ENCODE data around the gene HIRIP3.

The HIRIP3 gene

DNA sequence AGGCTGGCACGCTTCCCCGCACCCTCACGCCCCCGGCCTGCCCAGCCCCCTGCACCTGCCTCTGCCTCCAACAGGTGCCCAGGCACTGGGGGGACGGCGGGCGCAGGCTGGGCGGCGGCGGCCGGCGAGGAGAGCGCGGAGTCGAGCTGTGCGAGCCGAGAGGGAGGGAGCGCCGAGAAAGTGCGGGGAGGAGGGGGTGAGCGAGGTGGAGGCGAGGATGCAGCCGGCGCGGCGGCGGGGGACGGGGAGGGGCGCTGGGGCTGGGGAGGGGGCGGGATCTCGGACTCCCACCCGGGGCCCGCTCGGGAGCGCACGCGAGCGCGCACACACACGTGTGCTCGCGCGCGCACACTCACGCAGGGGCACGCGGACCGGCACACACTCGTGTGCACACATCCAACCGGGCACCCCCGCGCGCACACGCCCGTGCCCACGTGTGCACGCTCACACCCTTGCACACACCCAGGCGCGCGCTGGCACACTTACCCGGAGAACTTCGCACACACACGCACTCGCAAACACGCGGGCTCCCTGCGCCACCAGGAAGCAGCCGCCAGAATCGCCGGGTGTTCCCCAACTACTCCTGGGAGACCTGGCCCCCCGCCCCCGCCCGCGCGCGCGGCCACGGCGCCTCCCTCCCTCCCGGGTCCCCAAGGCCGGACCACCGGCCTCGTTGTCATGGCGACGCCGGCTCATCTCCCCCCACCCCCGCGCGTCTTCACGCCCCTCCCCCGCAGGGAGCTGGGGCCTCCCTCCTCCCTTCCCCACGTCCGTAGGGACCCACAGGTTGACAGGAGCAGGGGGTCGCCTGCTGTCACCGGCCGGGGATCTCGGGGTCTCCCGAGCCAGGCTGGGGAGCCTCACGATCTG lies 15.7 kb upstream of the HIRIP3 start, which contains the start of gene DOC2A:
Gene DOC2A (minus strand): TSS at position 184 of the 870 bp plus-strand sequence. CDS start 805 bp downstream, outside the sequence.
- TF ChIP-seq ZBTB7A (IDR thresholded peaks at IDR 0.05; ENCODE audit: low read depth) (no peak), NFIC (IDR thresholded peaks at IDR 0.05) (no peak)
- TF ChIP-seq, protein P1, sequence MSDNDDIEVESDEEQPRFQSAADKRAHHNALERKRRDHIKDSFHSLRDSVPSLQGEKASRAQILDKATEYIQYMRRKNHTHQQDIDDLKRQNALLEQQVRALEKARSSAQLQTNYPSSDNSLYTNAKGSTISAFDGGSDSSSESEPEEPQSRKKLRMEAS (IDR thresholded peaks at IDR 0.05), result peak; percentile 79

GRCh38 chr16:30009990-30010843 lies 14.8 kb upstream of the HIRIP3 start:
- TF ChIP-seq, protein P2, sequence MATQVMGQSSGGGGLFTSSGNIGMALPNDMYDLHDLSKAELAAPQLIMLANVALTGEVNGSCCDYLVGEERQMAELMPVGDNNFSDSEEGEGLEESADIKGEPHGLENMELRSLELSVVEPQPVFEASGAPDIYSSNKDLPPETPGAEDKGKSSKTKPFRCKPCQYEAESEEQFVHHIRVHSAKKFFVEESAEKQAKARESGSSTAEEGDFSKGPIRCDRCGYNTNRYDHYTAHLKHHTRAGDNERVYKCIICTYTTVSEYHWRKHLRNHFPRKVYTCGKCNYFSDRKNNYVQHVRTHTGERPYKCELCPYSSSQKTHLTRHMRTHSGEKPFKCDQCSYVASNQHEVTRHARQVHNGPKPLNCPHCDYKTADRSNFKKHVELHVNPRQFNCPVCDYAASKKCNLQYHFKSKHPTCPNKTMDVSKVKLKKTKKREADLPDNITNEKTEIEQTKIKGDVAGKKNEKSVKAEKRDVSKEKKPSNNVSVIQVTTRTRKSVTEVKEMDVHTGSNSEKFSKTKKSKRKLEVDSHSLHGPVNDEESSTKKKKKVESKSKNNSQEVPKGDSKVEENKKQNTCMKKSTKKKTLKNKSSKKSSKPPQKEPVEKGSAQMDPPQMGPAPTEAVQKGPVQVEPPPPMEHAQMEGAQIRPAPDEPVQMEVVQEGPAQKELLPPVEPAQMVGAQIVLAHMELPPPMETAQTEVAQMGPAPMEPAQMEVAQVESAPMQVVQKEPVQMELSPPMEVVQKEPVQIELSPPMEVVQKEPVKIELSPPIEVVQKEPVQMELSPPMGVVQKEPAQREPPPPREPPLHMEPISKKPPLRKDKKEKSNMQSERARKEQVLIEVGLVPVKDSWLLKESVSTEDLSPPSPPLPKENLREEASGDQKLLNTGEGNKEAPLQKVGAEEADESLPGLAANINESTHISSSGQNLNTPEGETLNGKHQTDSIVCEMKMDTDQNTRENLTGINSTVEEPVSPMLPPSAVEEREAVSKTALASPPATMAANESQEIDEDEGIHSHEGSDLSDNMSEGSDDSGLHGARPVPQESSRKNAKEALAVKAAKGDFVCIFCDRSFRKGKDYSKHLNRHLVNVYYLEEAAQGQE (IDR thresholded peaks at IDR 0.05; ENCODE audit: low read depth), result no peak
- TF ChIP-seq ZBTB7A (IDR thresholded peaks at IDR 0.05; ENCODE audit: low read depth) (peak; percentile 67), CREB1 (IDR thresholded peaks at IDR 0.05; ENCODE audit: low read depth) (no peak)

DNA sequence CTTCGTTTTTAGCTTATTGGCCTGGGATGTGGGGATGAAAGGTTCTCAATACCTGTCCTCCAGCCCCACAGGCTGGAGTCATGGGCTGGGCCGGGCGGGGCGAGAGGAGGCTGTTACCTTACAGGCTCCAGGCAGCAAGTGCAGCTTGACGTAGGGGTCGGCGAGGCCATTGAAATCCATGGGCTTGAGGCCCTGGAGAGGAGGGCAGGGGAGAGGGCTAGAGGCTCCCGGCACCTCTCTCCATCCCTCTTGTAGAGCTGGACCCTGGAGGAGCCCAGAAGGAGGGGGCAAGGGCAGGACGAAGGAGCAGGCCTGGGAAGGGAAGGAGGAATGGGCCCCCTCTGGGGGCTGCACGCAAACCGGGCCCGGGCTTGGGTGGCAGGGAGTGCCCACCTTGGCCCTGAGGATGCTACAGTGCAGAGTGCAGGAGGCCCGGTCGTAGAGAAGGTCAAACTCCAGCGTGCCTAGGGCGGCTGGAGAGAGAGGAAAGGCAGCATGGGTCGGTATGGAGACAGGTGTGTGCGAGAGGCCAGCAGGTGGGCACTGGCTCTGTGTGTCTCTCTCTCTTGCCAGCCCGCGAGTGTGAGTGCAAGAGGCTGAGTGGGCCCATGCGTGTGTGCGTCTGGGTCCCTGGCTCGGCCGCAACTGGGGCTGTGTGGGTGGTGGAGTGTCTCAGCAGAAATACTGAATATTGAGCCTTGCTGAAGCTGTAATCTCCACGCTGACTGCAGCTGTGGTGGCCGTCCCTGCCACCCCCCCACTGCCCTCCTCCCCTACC lies 13.9 kb upstream of the HIRIP3 start:
- TF ChIP-seq ZBTB7A (IDR thresholded peaks at IDR 0.05; ENCODE audit: low read depth) (0 out of 2 replicates have a peak, but pooled peaks have one; percentile 11), NFIC (IDR thresholded peaks at IDR 0.05) (no peak)

GRCh38 chr16:30007378-30007895 lies 12.0 kb upstream of the HIRIP3 start:
- TF ChIP-seq, protein P3, sequence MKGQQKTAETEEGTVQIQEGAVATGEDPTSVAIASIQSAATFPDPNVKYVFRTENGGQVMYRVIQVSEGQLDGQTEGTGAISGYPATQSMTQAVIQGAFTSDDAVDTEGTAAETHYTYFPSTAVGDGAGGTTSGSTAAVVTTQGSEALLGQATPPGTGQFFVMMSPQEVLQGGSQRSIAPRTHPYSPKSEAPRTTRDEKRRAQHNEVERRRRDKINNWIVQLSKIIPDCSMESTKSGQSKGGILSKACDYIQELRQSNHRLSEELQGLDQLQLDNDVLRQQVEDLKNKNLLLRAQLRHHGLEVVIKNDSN (IDR thresholded peaks at IDR 0.05), result no peak
- TF ChIP-seq RAD21 (IDR thresholded peaks at IDR 0.05; ENCODE audit: low read depth) (no peak), EP300 (IDR thresholded peaks at IDR 0.05; ENCODE audit: borderline replicate concordance) (no peak), NFIC (IDR thresholded peaks at IDR 0.05) (no peak), YY1 (IDR thresholded peaks at IDR 0.05; ENCODE audit: low read depth) (no peak), TEAD4 (IDR thresholded peaks at IDR 0.05) (no peak), ZBTB7A (IDR thresholded peaks at IDR 0.05; ENCODE audit: low read depth) (no peak), FOXM1 (IDR thresholded peaks at IDR 0.05; ENCODE audit: borderline replicate concordance, low read depth) (no peak), TAF1 (IDR thresholded peaks at IDR 0.05; ENCODE audit: low read depth) (no peak), EGR1 (IDR thresholded peaks at IDR 0.05) (no peak), CEBPB (IDR thresholded peaks at IDR 0.05) (no peak)
- TF ChIP-seq, protein P2 (IDR thresholded peaks at IDR 0.05; ENCODE audit: low read depth), result no peak
- TF ChIP-seq, protein P1 (IDR thresholded peaks at IDR 0.05), result no peak

- TF ChIP-seq EP300 (IDR thresholded peaks at IDR 0.05; ENCODE audit: borderline replicate concordance) (no peak), EGR1 (IDR thresholded peaks at IDR 0.05) (no peak), ZBTB7A (IDR thresholded peaks at IDR 0.05; ENCODE audit: low read depth) (no peak), TAF1 (IDR thresholded peaks at IDR 0.05; ENCODE audit: low read depth) (no peak), YY1 (IDR thresholded peaks at IDR 0.05; ENCODE audit: low read depth) (no peak), TCF12 (IDR thresholded peaks at IDR 0.05; ENCODE audit: low read depth) (no peak), NFIC (IDR thresholded peaks at IDR 0.05) (no peak), RAD21 (IDR thresholded peaks at IDR 0.05; ENCODE audit: low read depth) (no peak), CEBPB (IDR thresholded peaks at IDR 0.05) (no peak), TEAD4 (IDR thresholded peaks at IDR 0.05) (no peak)
- TF ChIP-seq, protein P1 (IDR thresholded peaks at IDR 0.05), result no peak
- TF ChIP-seq, protein P2 (IDR thresholded peaks at IDR 0.05; ENCODE audit: low read depth), result no peak
Observed at GRCh38 chr16:30006659-30007377, 11.4 kb upstream of the HIRIP3 start.
